Renal pelvis (tissue), 4 donors: Measurements from ENCODE around the gene SUPT4H1. TPM values are rescaled to one million over a fixed set of nuclear protein-coding genes. Genes with fewer than 3 reads are reported as not detected.

ENCODE experiments used
- DNase-seq: peaks from one replicate; pipeline ENCODE4 v3.0.0-alpha.2; 2013
- polyA plus RNA-seq, 3 donors: library from polyadenylated mRNA; unstranded; fragments of 120-200 nt; gene quantifications; one replicate each; pipeline ENCODE4 v1.2.1, GENCODE V29; 2013; ENCODE audit not compliant: insufficient read length in 3 of 3

Gene SUPT4H1
- polyA plus RNA-seq, 3 donors, result 120 to 137 (median 126) TPM

GRCh38 chr17:58320570-58321323 is 31.3 kb downstream of the SUPT4H1 start:
- no peak for DNase-seq

- no peak for DNase-seq
These were observed 31.8 kb downstream of the SUPT4H1 start for GRCh38 chr17:58320163-58320558.

GRCh38 chr17:58319173-58320162 is 32.5 kb downstream of the SUPT4H1 start:
- no peak for DNase-seq

GRCh38 chr17:58318627-58319172 is 33.3 kb downstream of the SUPT4H1 start:
- no peak for DNase-seq

- no peak for DNase-seq
These were observed 33.9 kb downstream of the SUPT4H1 start for GRCh38 chr17:58318065-58318481.

- no peak for DNase-seq
These were observed 34.5 kb downstream of the SUPT4H1 start for GRCh38 chr17:58317421-58318064.

- no peak for DNase-seq
These were observed 35.6 kb downstream of the SUPT4H1 start for GRCh38 chr17:58316260-58316960.

- DNase-seq, result no peak
These were observed 36.3 kb downstream of the SUPT4H1 start for GRCh38 chr17:58315750-58316149.

- no peak for DNase-seq
These were observed 36.7 kb downstream of the SUPT4H1 start for GRCh38 chr17:58315281-58315711.

- no peak for DNase-seq
These were observed 37.3 kb downstream of the SUPT4H1 start for GRCh38 chr17:58314706-58315015.

- DNase-seq, result no peak
These were observed 37.9 kb downstream of the SUPT4H1 start for GRCh38 chr17:58313815-58314705.

- no peak for DNase-seq
These were observed 39.2 kb downstream of the SUPT4H1 start for GRCh38 chr17:58312829-58313228.

- no peak for DNase-seq
These were observed 39.9 kb downstream of the SUPT4H1 start for GRCh38 chr17:58312021-58312630.

- DNase-seq, result no peak
These were observed 40.5 kb downstream of the SUPT4H1 start for GRCh38 chr17:58311429-58311894.

- no peak for DNase-seq
These were observed 41.2 kb downstream of the SUPT4H1 start for GRCh38 chr17:58310511-58311428.

GRCh38 chr17:58309918-58310259 is 42.1 kb downstream of the SUPT4H1 start:
- no peak for DNase-seq

- DNase-seq, result no peak
These were observed 42.8 kb downstream of the SUPT4H1 start for GRCh38 chr17:58308985-58309917.
